Lower lobe of right lung (tissue), 2 donors: ENCODE results near the gene SLC7A11. TPM values are rescaled to one million over a fixed set of nuclear protein-coding genes. Genes with fewer than 3 reads are reported as not detected.
A peak's percentile ranks its signal among the peaks of the same experiment; 100 is the strongest.

Source experiments
- ATAC-seq, 2 donors: fragments of 200-7000 bp; cut with Tn5 transposase; one replicate each; pipeline ENCODE4 v1.9.1; 2020 to 2022; ENCODE audit warnings: mild to moderate bottlenecking in 2 of 2, moderate library complexity in 2 of 2
- DNase-seq: peaks from one replicate; pipeline ENCODE4 v3.0.0-alpha.2; 2020
- H3K27ac ChIP-seq: fragments of 200-600 bp; one replicate; pipeline ENCODE4 v1.8.0; 2022
- H3K27me3 ChIP-seq: fragments of 200-600 bp; one replicate; pipeline ENCODE4 v1.8.0; 2022; ENCODE audit warnings: low read depth
- H3K36me3 ChIP-seq: fragments of 200-600 bp; one replicate; pipeline ENCODE4 v1.8.0; 2022; ENCODE audit warnings: mild to moderate bottlenecking
- H3K4me1 ChIP-seq: fragments of 200-600 bp; one replicate; pipeline ENCODE4 v1.8.0; 2022
- H3K4me3 ChIP-seq: fragments of 200-600 bp; one replicate; pipeline ENCODE4 v1.8.0; 2022; ENCODE audit warnings: mild to moderate bottlenecking
- H3K9me3 ChIP-seq: fragments of 200-600 bp; one replicate; pipeline ENCODE4 v1.8.0; 2022
- CTCF ChIP-seq: fragments of 200-600 bp; IDR thresholded peaks from one replicate; pipeline ENCODE4 v1.8.0; 2022; ENCODE audit warnings: antibody characterized with exemption, mild to moderate bottlenecking
- intact Hi-C: fragments of 100-400 bp; cut with DNase I; formaldehyde crosslinking; loops from one replicate; pipeline ENCODE4 v1.11.0; 2022
- total RNA-seq: library from RNA; stranded (reverse); fragmentation: NEBNext Ultra II Directional; extraction: Animal tissue kit (Norgen Biotek cat#: 25700); gene quantifications from one replicate; pipeline ENCODE4 v1.2.1, GENCODE V29; 2021
- donor health status: DM: no; HTN: yes; CAD: no; lungs with severe emphysema.

SLC7A11 gene
- total RNA-seq, 1 donor from 2014 or later, result 3.2 TPM

- ATAC-seq (no peak), DNase-seq (no peak)
- Histone ChIP-seq H3K4me1 (no peaks in the 10 kb centered on the region), H3K27ac (no peak overlapping the region), H3K27me3 (no peaks in the 10 kb centered on the region), H3K9me3 (no peaks in the 10 kb centered on the region), H3K36me3 (no peaks in the 10 kb centered on the region), H3K4me3 (no peak overlapping the region)
- intact Hi-C loops, result no loop called here
- TF ChIP-seq CTCF, result no peak
Observed at GRCh38 chr4:138247643-138248042, 5.5 kb upstream of the SLC7A11 start.

- Histone ChIP-seq H3K4me1 (peaks cover 14% of the 10 kb centered on the region), H3K9me3 (no peaks in the 10 kb centered on the region), H3K4me3 (no peak overlapping the region), H3K27me3 (no peaks in the 10 kb centered on the region), H3K27ac (no peak overlapping the region), H3K36me3 (no peaks in the 10 kb centered on the region)
- ATAC-seq (no peak), DNase-seq (no peak)
- intact Hi-C loops, result no loop called here
- no peak for TF ChIP-seq CTCF
Observed at GRCh38 chr4:138243369-138243768, 1.2 kb upstream of the SLC7A11 start.

GRCh38 chr4:138242834-138243156, 646 bp upstream of the SLC7A11 start:
- Histone ChIP-seq H3K4me3 (peak overlapping the region; percentile 26), H3K9me3 (no peaks in the 10 kb centered on the region), H3K27ac (peak overlapping the region; percentile 77), H3K4me1 (peaks cover 14% of the 10 kb centered on the region), H3K36me3 (no peaks in the 10 kb centered on the region), H3K27me3 (no peaks in the 10 kb centered on the region)
- ATAC-seq (no peak), DNase-seq (no peak)
- TF ChIP-seq CTCF, result no peak
- intact Hi-C loops, result no loop called here

GRCh38 chr4:138241281-138242075, 671 bp downstream of the SLC7A11 start:
- DNase-seq (no peak), ATAC-seq (peak; percentile 3 to 45)
- TF ChIP-seq CTCF, result no peak
- H3K4me1 ChIP-seq, result peaks cover 14% of the 10 kb centered on the region
- no peaks in the 10 kb centered on the region for H3K36me3 ChIP-seq
- H3K27me3 ChIP-seq, result no peaks in the 10 kb centered on the region
- H3K27ac ChIP-seq, result peak overlapping the region; percentile 77
- intact Hi-C loops, result no loop called here
- no peaks in the 10 kb centered on the region for H3K9me3 ChIP-seq
- peak overlapping the region; percentile 26 for H3K4me3 ChIP-seq

- intact Hi-C loops, result no loop called here
- Histone ChIP-seq H3K36me3 (no peaks in the 10 kb centered on the region), H3K27ac (no peak overlapping the region), H3K9me3 (no peaks in the 10 kb centered on the region), H3K4me1 (peaks cover 14% of the 10 kb centered on the region), H3K27me3 (no peaks in the 10 kb centered on the region), H3K4me3 (no peak overlapping the region)
- DNase-seq (no peak), ATAC-seq (peak in 1 of 2 donors; percentile 39)
- TF ChIP-seq CTCF, result no peak
Observed at GRCh38 chr4:138239491-138239890, 2.7 kb downstream of the SLC7A11 start.
